GM18507 (cell line): ENCODE measurements around the gene PACRG.

Experiments used
- DNase-seq: peaks from one replicate; pipeline ENCODE4 v3.0.0; 2011; ENCODE audit warnings: low read depth; ENCODE audit not compliant: insufficient read length; ENCODE audit errors: extremely low spot score
- FAIRE-seq: peaks from 2 replicates; lab custom pipeline; 2011; peaks lifted over from hg19 to GRCh38; lab: Jason Lieb, UNC

Gene PACRG

GRCh38 chr6:163327165-163327880 lies 599.5 kb downstream of the PACRG start:
- FAIRE-seq: no peak
- DNase-seq: no peak

GRCh38 chr6:163327921-163328320 lies 600.1 kb downstream of the PACRG start:
- DNase-seq: no peak
- no peak for FAIRE-seq

DNA sequence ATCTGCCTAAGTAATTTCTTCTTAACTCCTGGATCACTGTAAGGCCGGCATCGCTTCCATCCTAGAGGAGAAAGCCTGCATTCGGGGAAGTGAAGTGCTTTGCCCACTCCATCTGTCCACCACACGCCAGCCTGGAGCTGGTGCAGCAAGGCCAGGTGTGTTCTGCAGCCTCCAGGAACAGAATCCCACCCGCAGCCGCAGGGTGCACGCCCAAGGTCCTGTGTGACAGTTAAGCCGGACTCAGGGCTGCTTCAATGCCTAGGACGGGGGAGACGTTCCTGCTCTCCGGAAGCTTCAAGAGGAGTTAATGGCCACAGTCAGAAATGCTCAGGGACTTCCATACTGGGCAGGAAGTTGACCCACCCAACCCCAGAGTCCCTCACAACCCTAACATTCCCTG lies 600.6 kb downstream of the PACRG start:
- FAIRE-seq (no peak), DNase-seq (no peak)

DNA sequence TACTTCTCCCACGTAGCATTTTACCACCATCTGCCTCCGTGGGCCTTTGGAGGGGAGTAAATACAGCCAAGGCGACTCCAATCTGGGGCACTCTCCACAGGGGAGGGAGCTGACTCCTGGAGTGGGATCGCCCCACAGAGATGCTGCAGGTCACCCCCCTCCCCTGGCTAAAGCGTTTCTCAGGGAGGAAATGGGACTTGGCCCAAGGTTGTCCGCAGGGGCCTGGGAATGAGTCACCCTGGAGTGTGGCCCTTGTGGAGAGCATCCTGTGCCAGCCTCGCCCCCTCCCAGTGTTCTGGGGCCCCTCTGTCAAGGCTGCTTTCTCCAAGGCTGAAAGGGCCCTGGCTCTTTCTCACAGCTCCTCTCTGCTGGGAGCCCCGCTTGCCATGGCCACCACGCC lies 602.2 kb downstream of the PACRG start:
- DNase-seq (no peak), FAIRE-seq (no peak)

DNA sequence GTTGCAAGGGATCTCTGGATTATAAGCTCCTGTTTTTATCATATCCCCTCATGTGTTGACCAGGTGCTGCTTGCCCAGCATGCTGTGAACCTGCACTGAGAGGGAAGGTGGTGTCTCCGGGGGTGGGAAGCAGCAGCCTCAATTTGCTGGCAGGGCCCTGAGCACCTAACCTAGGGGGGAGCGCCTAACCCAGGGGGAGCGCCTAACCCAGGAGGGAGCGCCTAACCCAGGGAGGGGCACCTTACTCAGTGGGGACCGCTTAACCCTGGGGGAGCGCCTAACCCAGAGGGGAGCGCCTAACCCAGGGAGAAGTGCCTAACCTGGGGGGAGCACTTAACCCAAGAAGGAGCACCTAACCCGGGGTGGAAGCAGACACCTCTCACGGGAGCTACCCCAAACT lies 603.5 kb downstream of the PACRG start:
- FAIRE-seq (no peak), DNase-seq (no peak)

DNA sequence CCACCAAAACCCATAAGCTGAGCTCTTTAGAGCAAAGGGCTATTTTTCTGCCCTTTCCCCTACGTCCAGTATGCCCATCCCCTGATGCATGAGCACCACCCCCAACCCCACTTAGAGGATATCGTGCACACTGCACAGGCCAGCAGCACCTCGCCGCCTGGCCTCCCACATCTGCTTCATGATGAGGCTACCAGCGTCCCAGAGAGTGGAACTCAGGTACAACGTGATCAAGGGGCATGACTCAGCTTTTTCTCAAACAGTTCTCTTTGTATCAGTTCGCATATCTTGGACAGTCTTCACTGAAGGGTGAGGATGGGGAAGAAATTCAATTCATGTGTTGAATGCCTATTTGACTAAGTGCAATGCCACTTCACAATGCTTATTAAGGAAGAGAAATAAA lies 604.8 kb downstream of the PACRG start:
- no peak for FAIRE-seq
- no peak for DNase-seq

DNA sequence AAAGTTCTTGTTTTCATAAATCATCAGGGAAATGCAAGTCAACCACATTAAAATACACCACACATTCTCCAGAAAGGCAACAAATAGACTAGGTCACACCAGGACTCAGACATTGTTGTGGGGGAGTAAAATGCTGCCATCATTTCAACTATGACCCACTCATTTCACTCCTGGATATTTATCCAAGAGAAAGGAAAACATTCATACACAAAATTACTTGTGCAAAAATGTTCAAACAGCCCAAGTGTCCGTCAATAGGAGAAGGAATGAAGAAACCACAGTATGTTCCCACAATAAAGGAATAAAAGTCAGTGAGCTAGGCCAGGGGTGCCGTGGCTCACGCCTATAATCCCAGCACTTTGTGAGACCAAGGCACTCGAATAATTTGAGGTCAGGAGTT lies 605.3 kb downstream of the PACRG start:
- FAIRE-seq: no peak
- DNase-seq: no peak

DNA sequence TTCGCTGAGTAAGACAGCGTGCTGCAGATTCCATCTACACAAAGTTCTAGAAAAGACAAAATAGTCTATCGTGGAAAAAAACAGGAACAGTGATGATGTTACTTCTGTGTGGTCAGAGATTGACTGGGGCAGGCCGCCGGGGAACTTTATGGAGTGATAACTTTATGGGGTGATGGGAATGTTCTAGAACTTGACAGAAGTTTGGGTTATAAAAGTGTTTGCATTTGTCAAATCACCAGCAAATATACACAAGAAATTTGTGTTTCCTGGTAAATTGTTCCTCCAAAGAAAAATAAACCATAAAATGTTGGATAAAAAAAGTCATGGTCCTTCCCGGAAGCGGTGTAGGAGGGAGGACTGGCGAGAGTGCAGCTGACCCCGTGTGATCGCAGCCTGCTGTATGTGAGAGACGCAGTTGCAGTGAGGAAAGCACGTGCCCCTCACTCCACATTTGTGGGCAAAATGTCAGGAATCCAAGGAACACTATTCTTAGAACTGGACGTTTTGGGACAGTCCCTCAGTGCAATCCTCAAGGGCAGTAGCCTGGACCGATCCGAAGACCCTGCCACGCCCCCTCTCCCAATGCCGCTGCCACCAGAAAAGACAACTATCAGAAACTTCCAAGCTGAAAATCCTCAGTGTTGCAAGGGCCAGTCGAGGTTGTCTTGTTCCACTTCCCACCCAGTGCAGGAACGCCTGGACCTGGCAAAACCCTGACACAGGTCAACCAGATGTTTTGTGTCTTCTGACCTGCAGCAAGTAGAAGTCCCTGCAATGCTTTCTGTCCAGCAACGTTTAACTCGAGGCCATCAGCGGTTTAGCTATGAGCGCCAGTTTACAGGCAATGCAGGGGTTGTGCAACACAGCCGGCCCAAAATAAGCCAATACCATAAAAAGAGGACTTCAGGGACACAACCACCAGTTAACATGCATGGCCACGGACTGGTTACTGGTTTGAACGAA lies 606.2 kb downstream of the PACRG start:
- DNase-seq (no peak), FAIRE-seq (no peak)

DNA sequence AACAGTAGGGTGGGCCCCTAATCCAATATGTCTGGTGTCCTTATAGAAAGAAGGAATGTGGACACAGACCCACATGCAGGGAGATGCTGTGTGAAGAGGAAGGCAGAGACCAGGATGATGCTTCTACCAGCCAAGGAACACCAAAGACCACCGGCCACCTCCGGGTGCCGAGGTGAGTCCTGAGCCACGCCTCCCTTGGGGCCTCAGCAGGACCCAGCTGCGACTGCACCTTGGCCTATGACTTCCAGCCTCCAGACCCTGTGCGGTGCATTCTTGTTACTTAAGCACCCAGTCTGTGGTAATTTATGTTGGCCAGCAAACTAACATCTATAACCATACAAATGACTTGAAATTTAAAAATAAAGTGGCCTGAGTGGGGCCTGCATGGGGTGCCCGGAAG lies 607.3 kb downstream of the PACRG start:
- no peak for DNase-seq
- FAIRE-seq: no peak

DNA sequence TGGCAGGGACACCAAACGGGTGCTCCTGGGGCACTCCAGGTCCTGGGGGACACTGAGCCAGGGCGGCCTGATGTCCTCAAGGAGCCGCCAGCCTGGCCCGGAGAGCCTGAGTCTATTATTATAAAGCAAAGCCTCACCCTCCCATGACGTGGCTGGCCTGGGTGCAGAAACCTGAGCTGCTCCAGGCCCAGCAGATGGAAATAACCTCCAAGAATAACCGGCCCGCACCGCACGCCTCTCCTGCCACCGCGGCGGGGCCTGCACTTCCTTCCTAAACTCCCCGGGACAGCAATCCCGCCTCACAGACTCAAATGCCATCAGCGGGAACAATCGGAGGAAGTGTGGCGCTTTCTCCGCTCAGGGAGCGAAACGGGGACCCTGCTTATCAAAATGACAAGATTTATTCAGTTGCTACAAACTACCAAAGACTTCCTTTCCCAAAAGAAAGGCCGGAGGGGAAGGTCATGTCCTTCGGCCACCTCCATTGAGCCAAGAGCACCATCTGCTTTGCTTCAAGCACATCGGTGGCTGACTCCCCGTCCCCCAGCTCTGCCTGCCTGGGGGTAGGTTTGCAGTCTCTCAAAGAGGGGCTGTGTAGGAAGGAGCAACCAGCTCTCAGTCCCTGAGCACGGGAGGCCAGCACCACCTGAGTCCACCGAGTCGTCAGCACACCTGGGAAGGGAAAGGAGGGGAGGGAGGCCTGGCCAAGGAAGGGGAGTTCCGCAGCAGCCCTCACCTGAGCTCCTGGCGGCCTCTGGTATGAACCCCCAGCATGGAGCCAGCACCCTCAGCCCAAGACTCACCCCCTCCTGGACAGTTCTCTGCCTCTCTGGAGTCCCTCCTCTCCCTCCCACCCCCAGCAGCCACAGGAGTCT lies 608.1 kb downstream of the PACRG start:
- DNase-seq (no peak), FAIRE-seq (no peak)

GRCh38 chr6:163336961-163337360 lies 609.2 kb downstream of the PACRG start:
- FAIRE-seq: no peak
- DNase-seq: no peak

- FAIRE-seq (no peak), DNase-seq (no peak)
These were observed 610.2 kb downstream of the PACRG start for GRCh38 chr6:163337958-163338357.

DNA sequence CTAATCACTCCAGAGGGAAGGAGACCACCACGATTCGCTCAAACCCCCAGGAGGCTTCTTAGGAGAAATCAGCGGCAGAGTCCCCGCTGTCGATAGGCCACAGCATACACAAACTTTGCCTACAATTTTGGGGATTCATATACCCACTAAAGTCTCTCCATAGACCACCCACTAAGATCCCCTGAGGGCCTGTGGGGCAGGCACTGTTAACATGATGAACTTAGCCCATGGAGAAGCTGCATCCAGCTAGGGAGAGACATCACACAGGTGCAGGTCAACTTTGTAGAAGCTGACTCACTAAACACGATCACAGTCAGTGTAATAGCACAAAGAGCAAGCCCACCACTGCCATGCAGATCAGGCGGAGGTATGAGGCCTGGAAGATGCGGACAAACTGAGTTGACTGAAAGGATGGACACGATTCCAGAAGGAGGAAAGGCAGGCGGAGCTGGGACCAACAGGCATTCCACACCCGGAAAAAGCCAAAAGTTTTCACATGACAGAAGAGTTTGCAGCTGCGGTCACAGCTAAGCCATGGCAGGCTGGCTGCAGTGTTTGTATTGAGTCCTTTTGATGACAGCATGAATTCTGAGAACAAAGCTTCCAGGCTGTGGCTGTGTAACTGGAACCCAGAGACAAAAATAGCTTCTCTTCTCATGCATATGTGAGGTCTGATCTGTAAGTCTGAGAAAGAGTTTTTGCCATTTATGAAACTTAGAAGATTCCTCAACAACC lies 611.1 kb downstream of the PACRG start:
- DNase-seq: no peak
- FAIRE-seq: no peak

DNA sequence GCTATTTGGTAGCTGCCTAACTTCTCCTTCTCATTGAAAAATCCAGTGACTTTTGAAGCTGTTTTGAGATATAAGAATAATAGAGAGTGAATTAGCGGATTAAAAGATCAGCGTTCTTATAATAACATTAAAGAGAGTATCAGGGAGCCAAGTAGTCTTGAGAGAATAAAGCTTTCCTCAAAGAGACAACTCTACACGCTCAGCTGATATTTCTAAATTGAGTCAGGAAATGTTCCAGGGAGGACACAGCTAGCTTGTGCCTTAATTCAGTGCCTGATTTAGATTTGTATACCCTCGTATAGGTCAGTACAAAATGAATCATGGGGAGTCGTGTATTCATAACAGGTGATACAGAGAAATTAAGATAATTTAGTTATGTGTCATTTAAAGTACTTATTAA lies 611.7 kb downstream of the PACRG start:
- no peak for DNase-seq
- no peak for FAIRE-seq

- DNase-seq: no peak
These were observed 612.6 kb downstream of the PACRG start for GRCh38 chr6:163340201-163340887.

GRCh38 chr6:163341224-163342061 lies 613.7 kb downstream of the PACRG start:
- FAIRE-seq (no peak), DNase-seq (no peak)

More at GRCh38 chr6:163340201-163340887, 612.6 kb downstream of the PACRG start:
- FAIRE-seq: no peak

DNA sequence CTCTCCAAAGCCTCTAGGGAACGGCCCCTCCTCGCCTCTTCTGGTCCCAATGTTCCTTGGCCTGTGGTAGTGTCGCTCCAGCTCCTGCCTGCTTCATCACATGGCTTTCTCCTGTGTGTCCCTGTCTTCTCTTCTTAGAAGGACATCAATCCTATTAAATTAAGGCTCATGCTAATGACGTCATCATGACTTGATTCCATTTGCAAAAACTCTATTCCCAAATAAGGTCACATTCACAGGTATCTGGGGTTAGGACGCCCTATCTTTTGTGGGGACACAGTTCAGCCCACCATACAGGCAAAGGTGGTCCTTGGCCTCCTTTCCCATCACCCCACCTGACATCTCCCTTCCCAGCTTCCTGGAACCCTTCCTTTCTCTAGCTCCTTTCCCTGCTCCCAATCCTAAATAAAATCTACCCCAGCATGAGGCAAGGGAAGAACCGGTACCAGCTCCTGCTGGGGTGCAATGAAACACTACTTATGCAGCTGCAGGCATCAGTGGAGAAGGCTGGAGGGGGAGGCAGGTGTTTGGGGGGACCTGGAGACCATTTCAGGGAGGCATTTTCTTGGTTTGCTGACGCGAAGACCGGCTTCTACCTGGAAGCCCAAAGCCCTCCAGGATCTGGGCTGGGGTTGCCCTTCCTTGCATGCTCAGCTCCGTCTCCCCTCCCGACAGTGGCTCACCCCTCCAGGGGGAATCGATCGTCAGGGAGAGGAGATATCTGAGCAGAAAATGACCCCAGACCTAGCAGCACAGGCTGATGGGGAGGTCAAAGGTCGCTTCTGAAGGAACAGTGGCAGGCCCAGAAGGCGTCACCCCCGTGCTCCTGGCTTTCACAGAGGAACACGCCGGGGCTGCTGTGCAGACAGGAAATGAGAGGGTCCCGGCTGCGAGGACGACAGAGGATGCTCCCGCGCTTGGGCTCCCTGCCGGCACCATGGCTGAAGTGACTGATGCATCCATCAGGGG lies 615.1 kb downstream of the PACRG start:
- FAIRE-seq: no peak
- no peak for DNase-seq
